OCI-LY1 (cell line): ENCODE results near the gene ABHD4.

ENCODE experiments used
- H2AFZ ChIP-seq: fragments of 200-600 bp; sonication (generic), shearing (Covaris generic); 2 replicates; pipeline ENCODE4 v1.6.0; 2014; ENCODE audit warnings: antibody characterized with exemption, mild to moderate bottlenecking, low read length
- H3F3A ChIP-seq: fragments of 200-600 bp; sonication (generic), shearing (Covaris generic); 2 replicates; pipeline ENCODE4 v1.6.0; 2014; ENCODE audit warnings: mild to moderate bottlenecking, antibody characterized with exemption, low read length, moderate library complexity; ENCODE audit not compliant: insufficient read depth
- H3K27ac ChIP-seq: fragments of 200-600 bp; sonication (generic); 2 replicates; pipeline ENCODE4 v1.5.1; 2014; ENCODE audit warnings: low read length, mixed run types, mild to moderate bottlenecking, low read depth; ENCODE audit not compliant: poor library complexity, severe bottlenecking
- H3K27me3 ChIP-seq: fragments of 200-600 bp; sonication (generic); 2 replicates; pipeline ENCODE4 v1.6.0; 2014; ENCODE audit warnings: antibody characterized with exemption, mild to moderate bottlenecking, low read length, moderate library complexity; ENCODE audit not compliant: insufficient read depth
- H3K36me3 ChIP-seq: fragments of 200-600 bp; sonication (generic); 2 replicates; pipeline ENCODE4 v1.6.1; 2014; ENCODE audit warnings: mild to moderate bottlenecking, antibody characterized with exemption, low read length, moderate library complexity, mixed read lengths; ENCODE audit not compliant: insufficient read depth
- H3K4me1 ChIP-seq: fragments of 200-600 bp; sonication (generic); 2 replicates; pipeline ENCODE4 v1.5.1; 2014; ENCODE audit warnings: mild to moderate bottlenecking, low read length, moderate library complexity; ENCODE audit not compliant: insufficient read depth, severe bottlenecking
- H3K4me2 ChIP-seq: fragments of 200-600 bp; sonication (generic), shearing (Covaris generic); 2 replicates; pipeline ENCODE4 v1.6.1; 2014; ENCODE audit warnings: low read length
- H3K4me3 ChIP-seq: fragments of 200-600 bp; sonication (generic); 2 replicates; pipeline ENCODE4 v1.5.1; 2014; ENCODE audit warnings: low read length, low read depth, mild to moderate bottlenecking, mixed read lengths; ENCODE audit not compliant: poor library complexity, severe bottlenecking
- H3K79me2 ChIP-seq: fragments of 200-600 bp; shearing (Covaris generic); 2 replicates; pipeline ENCODE4 v1.6.1; 2016; ENCODE audit warnings: mixed run types, low read length, mixed read lengths; ENCODE audit not compliant: insufficient read depth
- H3K9ac ChIP-seq: fragments of 200-600 bp; sonication (generic), shearing (Covaris generic); 2 replicates; pipeline ENCODE4 v1.6.1; 2014; ENCODE audit warnings: mild to moderate bottlenecking, low read length, mixed read lengths
- H3K9me2 ChIP-seq: fragments of 200-600 bp; sonication (generic), shearing (Covaris generic); 2 replicates; pipeline ENCODE4 v1.6.1; 2014; ENCODE audit warnings: low read depth, mild to moderate bottlenecking, low read length, mixed read lengths
- H3K9me3 ChIP-seq: fragments of 200-600 bp; shearing (Covaris generic); 2 replicates; pipeline ENCODE4 v1.6.1; 2014; ENCODE audit warnings: low read length, mixed read lengths
- H4K20me1 ChIP-seq: fragments of 200-600 bp; sonication (generic), shearing (Covaris generic); 2 replicates; pipeline ENCODE4 v1.6.0; 2016; ENCODE audit warnings: mild to moderate bottlenecking, low read length; ENCODE audit not compliant: insufficient read depth
- CTCF ChIP-seq: fragments of 200-600 bp; sonication (generic), shearing (Covaris generic); IDR thresholded peaks from 2 replicates; pipeline ENCODE4 v1.5.1; 2017; ENCODE audit warnings: mild to moderate bottlenecking, antibody characterized with exemption, low read length, moderate library complexity, mixed read lengths
- EZH2 ChIP-seq: fragments of 200-600 bp; sonication (generic), shearing (Covaris generic); IDR thresholded peaks from 2 replicates; pipeline ENCODE4 v1.8.0; 2017; ENCODE audit warnings: borderline replicate concordance, mixed run types, mild to moderate bottlenecking, antibody characterized with exemption, low read length, moderate library complexity, mixed read lengths

The ABHD4 gene

GRCh38 chr14:22650960-22651521, 52.9 kb downstream of the ABHD4 start:
- Histone ChIP-seq H3K9me2 (no peaks in the 10 kb centered on the region), H3K9me3 (no peaks in the 10 kb centered on the region), H3K27me3 (no peaks in the 10 kb centered on the region), H3K4me2 (no peak overlapping the region), H3K36me3 (no peaks in the 10 kb centered on the region), H2AFZ (no peak overlapping the region), H3K4me3 (no peak overlapping the region), H3K79me2 (no peaks in the 10 kb centered on the region), H3K27ac (no peak overlapping the region), H3K4me1 (no peaks in the 10 kb centered on the region), H4K20me1 (no peaks in the 10 kb centered on the region), H3F3A (no peaks in the 10 kb centered on the region), H3K9ac (no peak overlapping the region)
- TF ChIP-seq CTCF = no peak
- no peak for TF ChIP-seq EZH2

DNA sequence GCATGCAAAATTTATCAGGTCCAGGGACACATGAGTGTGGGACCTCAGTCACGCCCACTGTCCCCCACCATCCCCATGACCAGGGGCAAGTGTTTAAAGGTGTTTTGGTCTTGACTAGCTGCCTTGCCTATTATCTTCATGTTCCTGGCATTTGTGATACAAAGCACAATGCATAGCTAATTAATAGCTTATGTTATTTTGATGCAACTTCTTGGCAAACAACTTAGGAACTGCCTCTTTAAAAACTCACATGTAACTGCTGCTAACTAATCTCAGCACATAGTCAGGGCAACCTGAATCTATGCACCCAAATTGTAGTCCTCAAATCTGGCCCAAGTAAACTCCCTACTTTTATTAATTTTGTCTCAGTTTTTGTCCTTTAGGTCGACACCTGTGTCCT, 53.5 kb downstream of the ABHD4 start:
- H3K27ac ChIP-seq = no peak overlapping the region
- no peak overlapping the region for H3K9ac ChIP-seq
- H3K36me3 ChIP-seq = no peaks in the 10 kb centered on the region
- H3K27me3 ChIP-seq = no peaks in the 10 kb centered on the region
- H3K4me3 ChIP-seq = no peak overlapping the region
- H3K4me2 ChIP-seq = no peak overlapping the region
- H4K20me1 ChIP-seq = no peaks in the 10 kb centered on the region
- TF ChIP-seq CTCF (no peak), EZH2 (no peak)
- no peaks in the 10 kb centered on the region for H3K9me3 ChIP-seq
- no peaks in the 10 kb centered on the region for H3K79me2 ChIP-seq
- H3K4me1 ChIP-seq = no peaks in the 10 kb centered on the region
- no peaks in the 10 kb centered on the region for H3F3A ChIP-seq
- H3K9me2 ChIP-seq = no peaks in the 10 kb centered on the region
- no peak overlapping the region for H2AFZ ChIP-seq

DNA sequence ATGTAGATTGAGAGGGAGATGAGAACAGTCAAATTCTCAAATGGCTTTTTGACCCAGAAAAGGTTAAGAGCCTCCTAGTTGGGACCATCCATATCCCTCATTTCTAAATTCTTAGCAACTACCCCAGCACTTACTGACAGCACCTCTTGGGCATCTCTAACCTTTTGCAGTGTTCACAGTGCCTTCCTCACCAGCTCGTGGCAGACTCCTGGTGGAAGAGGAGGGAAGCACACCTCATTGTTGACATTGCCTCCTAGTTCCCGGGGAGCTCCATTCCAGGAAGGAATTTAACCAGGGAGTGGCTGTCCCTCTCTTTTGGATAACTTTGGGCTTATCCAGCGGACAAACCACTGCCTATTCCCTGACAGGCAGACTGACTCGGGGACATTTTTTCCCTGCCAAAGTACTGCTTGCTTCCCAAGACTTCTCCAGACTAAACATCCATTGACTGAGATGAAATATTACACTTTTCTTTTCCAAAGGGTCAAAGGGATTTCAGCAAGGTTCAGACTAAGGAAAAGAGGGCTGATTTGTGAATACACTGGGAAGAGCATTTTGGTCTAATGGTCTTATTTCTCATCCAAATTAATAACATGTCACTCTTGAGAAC, 55.0 kb downstream of the ABHD4 start:
- H3K4me2 ChIP-seq = no peak overlapping the region

More for the DNA sequence above, 55.0 kb downstream of the ABHD4 start:
- Histone ChIP-seq H3K9me2 (no peaks in the 10 kb centered on the region), H3F3A (no peaks in the 10 kb centered on the region), H3K27me3 (no peaks in the 10 kb centered on the region), H3K79me2 (no peaks in the 10 kb centered on the region), H3K9me3 (no peaks in the 10 kb centered on the region), H3K9ac (no peak overlapping the region), H4K20me1 (no peaks in the 10 kb centered on the region), H3K4me3 (no peak overlapping the region), H3K36me3 (no peaks in the 10 kb centered on the region), H3K4me1 (no peaks in the 10 kb centered on the region), H2AFZ (no peak overlapping the region), H3K27ac (no peak overlapping the region)
- TF ChIP-seq CTCF (peak; percentile 69), EZH2 (no peak)
